Measurements from ENCODE around the gene CRISP2.

- no peak for TF ChIP-seq CTCF (IDR thresholded peaks at IDR 0.05)
- TF ChIP-seq EP300 (IDR thresholded peaks at IDR 0.05) = no peak
- no peak for TF ChIP-seq POLR2AphosphoS5 (IDR thresholded peaks at IDR 0.05)
- TF ChIP-seq POLR2A (IDR thresholded peaks at IDR 0.05) = no peak
Observed at GRCh38 chr6:49698478-49698877, 14.9 kb downstream of the CRISP2 start.

Measured in gastroesophageal sphincter (tissue), 3 donors.